HepG2 (cell line): ENCODE results near the gene USP32.

Experiments used
- CTCF ChIP-seq: sonication (generic); formaldehyde crosslinking; IDR thresholded peaks from 2 replicates; pipeline ENCODE4 v1.5.0; 2020; ENCODE audit warnings: mild to moderate bottlenecking, missing genetic modification reagents, moderate library complexity
- ESRRA ChIP-seq: sonication (generic); formaldehyde crosslinking; IDR thresholded peaks from 2 replicates; pipeline ENCODE4 v1.5.1; 2020; ENCODE audit warnings: mild to moderate bottlenecking, low read depth, missing genetic modification reagents
- GLI4 ChIP-seq: sonication (generic); formaldehyde crosslinking; IDR thresholded peaks from 2 replicates; pipeline ENCODE4 v1.5.1; 2020; ENCODE audit warnings: missing genetic modification reagents, mild to moderate bottlenecking, moderate library complexity, borderline replicate concordance
- NFYC ChIP-seq: IDR thresholded peaks from 2 replicates; pipeline ENCODE4 v1.6.1; 2016; ENCODE audit warnings: missing genetic modification reagents, missing compliant biosample characterization
- PRPF4 ChIP-seq: fragments of 200-400 bp; formaldehyde crosslinking; IDR thresholded peaks from 2 replicates; pipeline ENCODE4 v1.6.1; 2016; ENCODE audit warnings: low read length, low read depth; ENCODE audit not compliant: poor library complexity, severe bottlenecking
- RNF2 ChIP-seq: fragments of 450-650 bp; conservative IDR thresholded peaks from 2 replicates; pipeline ENCODE4 v1.6.1; 2016; ENCODE audit warnings: low read depth
- TAF1 ChIP-seq: sonication (generic); formaldehyde crosslinking; IDR thresholded peaks from 2 replicates; pipeline ENCODE4 v1.4.0; 2020; ENCODE audit warnings: missing genetic modification reagents
- U2AF2 ChIP-seq: fragments of 200-400 bp; formaldehyde crosslinking; IDR thresholded peaks from 2 replicates; pipeline ENCODE4 v1.6.1; 2017; ENCODE audit warnings: low read depth, mild to moderate bottlenecking, low read length
- ZBTB10 ChIP-seq: sonication (generic); formaldehyde crosslinking; IDR thresholded peaks from 2 replicates; pipeline ENCODE4 v1.4.0; 2020; ENCODE audit warnings: missing genetic modification reagents, borderline replicate concordance
- ZBTB49 ChIP-seq: sonication (generic); formaldehyde crosslinking; IDR thresholded peaks from 2 replicates; pipeline ENCODE4 v1.4.0; 2020; ENCODE audit warnings: missing genetic modification reagents, borderline replicate concordance
- ZNF337 ChIP-seq: sonication (generic); formaldehyde crosslinking; IDR thresholded peaks from 2 replicates; pipeline ENCODE4 v1.5.1; 2020; ENCODE audit warnings: missing genetic modification reagents, low read depth, mild to moderate bottlenecking, borderline replicate concordance
- TF ChIP-seq, protein P1 (sequence below), 2 experiments: fragments of 450-650 bp in 1 of 2; sonication (generic) in 1 of 2; formaldehyde crosslinking in 1 of 2; IDR thresholded peaks; 2 replicates each; pipeline versions ENCODE4 v1.6.1 to v1.8.0; 2016 to 2022; ENCODE audit warnings: antibody characterized with exemption in 1 of 2, mild to moderate bottlenecking in 1 of 2, missing genetic modification reagents in 1 of 2

DNA sequence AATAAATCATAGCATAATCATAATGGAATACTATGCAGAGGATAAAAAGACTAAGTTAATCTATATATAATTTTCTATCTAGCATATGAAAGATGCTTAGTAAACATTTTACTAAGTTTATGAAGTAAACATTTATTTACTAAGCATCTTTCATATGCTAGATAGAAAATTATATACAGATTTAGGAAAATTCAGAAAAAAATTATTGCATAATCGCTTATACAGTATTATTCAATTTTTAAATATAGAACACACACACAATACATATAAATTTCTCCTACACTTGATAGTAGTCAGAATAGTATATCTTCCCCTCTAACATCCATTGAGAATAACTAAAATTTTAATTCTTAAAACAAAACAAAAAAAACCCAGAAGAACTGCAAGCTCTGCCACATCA lies 131.4 kb downstream of the USP32 start:
- no peak for TF ChIP-seq U2AF2
- TF ChIP-seq ZBTB49 (CRISPR knock-in tag), result no peak
- no peak for TF ChIP-seq CTCF (CRISPR knock-in tag)
- no peak for TF ChIP-seq ZBTB10 (CRISPR knock-in tag)
- TF ChIP-seq ESRRA (CRISPR knock-in tag), result no peak
- TF ChIP-seq GLI4 (CRISPR knock-in tag), result no peak
- TF ChIP-seq TAF1 (CRISPR knock-in tag), result no peak
- no peak for TF ChIP-seq NFYC
- no peak for TF ChIP-seq PRPF4
- TF ChIP-seq, protein P1, sequence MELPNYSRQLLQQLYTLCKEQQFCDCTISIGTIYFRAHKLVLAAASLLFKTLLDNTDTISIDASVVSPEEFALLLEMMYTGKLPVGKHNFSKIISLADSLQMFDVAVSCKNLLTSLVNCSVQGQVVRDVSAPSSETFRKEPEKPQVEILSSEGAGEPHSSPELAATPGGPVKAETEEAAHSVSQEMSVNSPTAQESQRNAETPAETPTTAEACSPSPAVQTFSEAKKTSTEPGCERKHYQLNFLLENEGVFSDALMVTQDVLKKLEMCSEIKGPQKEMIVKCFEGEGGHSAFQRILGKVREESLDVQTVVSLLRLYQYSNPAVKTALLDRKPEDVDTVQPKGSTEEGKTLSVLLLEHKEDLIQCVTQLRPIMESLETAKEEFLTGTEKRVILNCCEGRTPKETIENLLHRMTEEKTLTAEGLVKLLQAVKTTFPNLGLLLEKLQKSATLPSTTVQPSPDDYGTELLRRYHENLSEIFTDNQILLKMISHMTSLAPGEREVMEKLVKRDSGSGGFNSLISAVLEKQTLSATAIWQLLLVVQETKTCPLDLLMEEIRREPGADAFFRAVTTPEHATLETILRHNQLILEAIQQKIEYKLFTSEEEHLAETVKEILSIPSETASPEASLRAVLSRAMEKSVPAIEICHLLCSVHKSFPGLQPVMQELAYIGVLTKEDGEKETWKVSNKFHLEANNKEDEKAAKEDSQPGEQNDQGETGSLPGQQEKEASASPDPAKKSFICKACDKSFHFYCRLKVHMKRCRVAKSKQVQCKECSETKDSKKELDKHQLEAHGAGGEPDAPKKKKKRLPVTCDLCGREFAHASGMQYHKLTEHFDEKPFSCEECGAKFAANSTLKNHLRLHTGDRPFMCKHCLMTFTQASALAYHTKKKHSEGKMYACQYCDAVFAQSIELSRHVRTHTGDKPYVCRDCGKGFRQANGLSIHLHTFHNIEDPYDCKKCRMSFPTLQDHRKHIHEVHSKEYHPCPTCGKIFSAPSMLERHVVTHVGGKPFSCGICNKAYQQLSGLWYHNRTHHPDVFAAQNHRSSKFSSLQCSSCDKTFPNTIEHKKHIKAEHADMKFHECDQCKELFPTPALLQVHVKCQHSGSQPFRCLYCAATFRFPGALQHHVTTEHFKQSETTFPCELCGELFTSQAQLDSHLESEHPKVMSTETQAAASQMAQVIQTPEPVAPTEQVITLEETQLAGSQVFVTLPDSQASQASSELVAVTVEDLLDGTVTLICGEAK (IDR thresholded peaks at IDR 0.05), result no peak
- TF ChIP-seq, protein P1 (CRISPR knock-in tag; IDR thresholded peaks at IDR 0.05), result no peak
- TF ChIP-seq ZNF337, result no peak
- no peak for TF ChIP-seq RNF2
